NT2/D1 (cell line): ENCODE measurements around the gene EIF3K.
A peak's percentile ranks its signal among the peaks of the same experiment; 100 is the strongest.

Source experiments
- DNase-seq: peaks from one replicate; pipeline ENCODE4 v3.0.0-alpha.2; 2011; ENCODE audit warnings: low read depth, low spot score
- H3K27me3 ChIP-seq: 2 replicates; pipeline ENCODE4 v1.6.0; 2011; ENCODE audit warnings: mild to moderate bottlenecking; ENCODE audit not compliant: insufficient read length, insufficient read depth
- H3K36me3 ChIP-seq: 2 replicates; pipeline ENCODE4 v1.6.1; 2011; ENCODE audit warnings: mild to moderate bottlenecking, low read length, mixed read lengths; ENCODE audit not compliant: insufficient read depth, insufficient read length
- H3K4me1 ChIP-seq: 2 replicates; pipeline ENCODE4 v1.5.1; 2011; ENCODE audit not compliant: insufficient read depth, insufficient read length
- H3K4me3 ChIP-seq: 2 replicates; pipeline ENCODE4 v1.5.1; 2011; ENCODE audit warnings: low read depth; ENCODE audit not compliant: insufficient read length
- H3K9ac ChIP-seq: 2 replicates; pipeline ENCODE4 v1.6.0; 2011; ENCODE audit warnings: low read depth; ENCODE audit not compliant: insufficient read length
- H3K9me3 ChIP-seq: 2 replicates; pipeline ENCODE4 v1.5.1; 2011; ENCODE audit warnings: mild to moderate bottlenecking, low read length; ENCODE audit not compliant: insufficient read depth
- SUZ12 ChIP-seq: IDR thresholded peaks from 2 replicates; pipeline ENCODE4 v1.6.1; 2011; ENCODE audit not compliant: insufficient read length, insufficient read depth; ENCODE audit errors: extremely low read depth
- YY1 ChIP-seq: IDR thresholded peaks from 2 replicates; pipeline ENCODE4 v1.6.1; 2011; ENCODE audit not compliant: insufficient read length, insufficient read depth
- ZNF274 ChIP-seq: IDR thresholded peaks from 2 replicates; pipeline ENCODE4 v1.6.1; 2011; ENCODE audit warnings: mild to moderate bottlenecking, low read depth, low read length

EIF3K gene

DNA sequence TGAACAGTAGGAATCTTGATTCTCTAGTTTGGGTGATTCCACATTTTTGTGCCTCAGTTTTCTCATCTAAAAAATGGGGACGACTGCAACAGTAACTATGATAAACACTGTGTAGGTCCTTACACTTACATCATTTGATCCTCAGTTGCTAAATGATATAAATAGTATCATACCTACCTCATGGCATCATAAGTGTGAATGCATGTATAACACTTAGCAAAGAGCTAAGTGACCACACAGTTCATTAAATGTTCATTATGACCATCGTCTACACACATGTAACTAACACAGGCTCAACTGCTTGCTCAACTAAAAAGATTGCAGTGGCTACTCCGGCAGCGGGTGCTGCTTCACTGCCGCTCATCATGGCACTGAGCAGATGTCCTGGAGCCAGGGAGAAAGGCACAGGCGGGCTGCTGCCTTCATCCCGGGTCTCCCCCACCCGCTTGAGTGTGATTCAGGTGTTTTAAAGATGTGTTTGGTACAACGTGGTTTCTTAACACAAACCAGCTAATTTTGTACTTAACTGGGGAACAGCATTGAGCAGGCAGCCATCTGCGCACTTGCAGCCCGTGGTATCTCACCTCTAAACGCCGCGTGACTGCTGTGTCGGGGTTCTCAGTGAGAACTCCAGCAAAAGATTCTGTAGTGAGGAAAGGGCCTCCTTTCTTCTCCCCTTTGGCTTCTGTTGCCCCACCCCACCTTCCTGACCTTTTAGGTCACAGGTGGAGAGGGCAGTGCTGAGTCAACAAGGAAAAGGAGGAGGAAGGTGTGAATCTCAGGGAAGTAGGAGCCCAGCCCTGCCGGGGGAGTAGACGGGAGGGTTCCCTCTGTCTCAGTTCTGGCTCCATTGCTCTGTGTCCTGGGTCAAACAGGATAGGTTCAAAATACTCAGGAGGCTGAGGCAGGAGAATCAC lies 16.8 kb downstream of the EIF3K start:
- H3K9me3 ChIP-seq = no peaks in the 10 kb centered on the region
- H3K36me3 ChIP-seq = peaks cover 30% of the 10 kb centered on the region
- no peak overlapping the region for H3K4me3 ChIP-seq
- H3K4me1 ChIP-seq = peaks cover 2% of the 10 kb centered on the region
- H3K27me3 ChIP-seq = no peaks in the 10 kb centered on the region
- TF ChIP-seq ZNF274 (no peak), SUZ12 (no peak), YY1 (no peak)
- DNase-seq = no peak
- H3K9ac ChIP-seq = no peak overlapping the region

DNA sequence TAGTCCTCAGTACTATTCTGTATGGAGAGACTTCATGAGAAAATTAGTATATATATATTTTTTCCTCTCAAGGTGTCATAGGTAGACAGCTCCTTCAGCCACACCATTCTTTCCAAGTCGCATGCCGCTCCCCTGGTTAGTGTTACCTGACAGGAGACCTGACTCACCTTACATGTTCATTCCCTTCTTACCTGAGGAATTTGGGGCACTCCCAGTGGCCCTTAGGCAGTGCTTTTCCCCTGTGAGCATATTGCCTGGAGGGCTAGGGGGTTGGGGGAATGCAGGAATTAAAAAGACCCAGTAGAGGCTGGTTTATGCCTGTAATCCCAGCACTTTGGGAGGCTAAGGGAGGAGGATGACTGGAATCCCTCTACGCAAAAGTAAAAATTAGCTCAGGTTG lies 19.5 kb downstream of the EIF3K start:
- Histone ChIP-seq H3K27me3 (no peaks in the 10 kb centered on the region), H3K4me3 (no peak overlapping the region), H3K4me1 (peaks cover 3% of the 10 kb centered on the region), H3K36me3 (peaks cover 20% of the 10 kb centered on the region), H3K9ac (no peak overlapping the region), H3K9me3 (no peaks in the 10 kb centered on the region)
- TF ChIP-seq SUZ12 (no peak), YY1 (no peak), ZNF274 (no peak)
- DNase-seq = no peak

DNA sequence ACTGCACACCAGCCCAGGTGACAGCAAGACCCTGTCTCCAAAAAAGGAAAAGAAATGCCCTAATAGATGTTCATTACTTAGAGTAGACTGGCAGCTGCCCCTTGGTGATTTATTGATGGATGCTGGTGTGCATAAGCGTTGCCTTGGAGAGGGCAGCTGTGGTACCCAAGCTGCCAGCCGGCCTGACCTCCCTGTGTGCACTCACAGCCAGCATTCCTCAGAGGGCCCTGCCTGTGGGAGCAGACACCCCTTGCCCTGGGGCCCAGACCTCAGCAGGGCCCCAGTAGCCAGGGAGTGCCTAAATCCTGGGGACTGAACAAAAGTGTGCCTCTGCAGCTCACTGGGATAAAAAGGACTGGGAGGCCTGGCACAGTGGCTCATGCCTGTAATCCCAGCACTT lies 20.7 kb downstream of the EIF3K start:
- H3K4me1 ChIP-seq = peaks cover 3% of the 10 kb centered on the region
- DNase-seq = no peak
- H3K9me3 ChIP-seq = no peaks in the 10 kb centered on the region; the same call in 1 of the 2 replicates

DNA sequence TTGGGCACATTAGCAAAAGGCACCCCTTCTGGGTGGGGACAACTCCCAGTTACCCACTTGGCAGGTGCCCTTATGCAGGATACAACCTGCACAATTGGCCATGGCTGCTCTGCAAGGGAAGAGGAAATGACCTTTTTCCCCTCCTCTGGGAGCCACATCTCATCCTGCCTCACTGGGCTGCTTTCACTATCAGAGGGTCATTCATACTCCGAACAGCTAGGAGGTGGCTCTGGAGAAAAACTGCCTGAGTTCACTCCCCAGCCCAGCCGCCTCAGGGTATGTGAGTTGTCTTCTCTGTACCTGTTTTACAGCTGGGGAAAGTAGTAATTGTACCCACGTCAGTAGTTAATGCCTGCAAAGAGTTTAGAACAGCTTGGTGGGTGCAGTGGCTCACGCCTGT lies 21.4 kb downstream of the EIF3K start:
- Histone ChIP-seq H3K36me3 (peaks cover 13% of the 10 kb centered on the region), H3K4me3 (no peak overlapping the region), H3K4me1 (peaks cover 3% of the 10 kb centered on the region), H3K9ac (no peak overlapping the region), H3K27me3 (no peaks in the 10 kb centered on the region), H3K9me3 (no peaks in the 10 kb centered on the region; the same call in 1 of the 2 replicates)
- TF ChIP-seq SUZ12 (no peak), YY1 (no peak), ZNF274 (no peak)
- DNase-seq = no peak

More for the DNA sequence above, 20.7 kb downstream of the EIF3K start:
- Histone ChIP-seq H3K4me3 (no peak overlapping the region), H3K9ac (no peak overlapping the region), H3K36me3 (peaks cover 20% of the 10 kb centered on the region), H3K27me3 (no peaks in the 10 kb centered on the region)
- TF ChIP-seq ZNF274 (no peak), YY1 (no peak), SUZ12 (no peak)

DNA sequence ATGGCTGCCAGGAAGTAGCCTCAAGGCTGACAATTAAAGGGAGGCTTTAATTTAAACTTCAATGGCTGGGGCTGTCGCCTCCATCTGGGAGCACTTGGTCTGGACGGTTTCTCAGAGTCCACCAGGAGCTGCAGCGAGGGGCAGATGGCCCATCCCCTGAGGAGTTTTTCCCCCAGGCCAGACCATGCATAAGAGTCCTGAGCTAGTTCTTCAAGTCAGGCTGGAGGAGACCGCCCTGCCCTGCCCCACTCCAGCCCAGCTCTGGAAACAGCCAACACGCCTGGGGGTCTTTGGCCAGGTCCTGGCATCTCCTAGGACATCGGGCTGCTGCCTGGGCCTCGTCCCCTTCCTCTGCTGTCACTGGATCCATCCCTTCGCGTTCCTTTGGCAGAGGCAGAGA lies 23.2 kb downstream of the EIF3K start:
- H3K9ac ChIP-seq = peak overlapping the region; percentile 26

DNA sequence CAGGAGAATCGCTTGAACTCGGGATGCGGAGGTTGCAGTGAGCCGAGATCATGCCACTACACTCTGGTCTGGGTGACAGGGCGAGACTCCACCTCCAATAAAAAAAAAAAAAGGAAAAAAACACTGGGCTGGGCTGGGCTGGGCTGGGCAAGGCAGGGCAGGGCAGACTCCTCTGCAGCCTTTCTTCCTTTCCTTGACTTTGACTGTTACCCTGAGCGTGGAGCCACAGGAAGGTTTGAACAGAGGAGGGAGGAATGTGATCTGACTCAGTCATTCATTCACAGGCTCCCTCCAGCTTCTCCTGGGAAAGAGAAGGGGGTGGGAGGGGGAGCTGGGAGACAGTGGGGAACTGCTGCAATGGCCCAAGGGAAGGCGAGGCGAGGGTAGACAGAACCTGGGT lies 25.7 kb downstream of the EIF3K start:
- DNase-seq = no peak
- TF ChIP-seq YY1 = no peak
- TF ChIP-seq SUZ12 = no peak
- TF ChIP-seq ZNF274 = no peak
- H3K9ac ChIP-seq = no peak overlapping the region
- no peaks in the 10 kb centered on the region for H3K27me3 ChIP-seq
- H3K4me1 ChIP-seq = peaks cover 5% of the 10 kb centered on the region
- H3K4me3 ChIP-seq = no peak overlapping the region
- H3K9me3 ChIP-seq = no peaks in the 10 kb centered on the region; the same call in 1 of the 2 replicates
- peaks cover 9% of the 10 kb centered on the region for H3K36me3 ChIP-seq

More for the DNA sequence above, 23.2 kb downstream of the EIF3K start:
- Histone ChIP-seq H3K4me1 (peaks cover 3% of the 10 kb centered on the region), H3K27me3 (no peaks in the 10 kb centered on the region), H3K9me3 (no peaks in the 10 kb centered on the region; the same call in 1 of the 2 replicates), H3K36me3 (no peaks in the 10 kb centered on the region), H3K4me3 (no peak overlapping the region)
- DNase-seq = no peak
- TF ChIP-seq SUZ12 (no peak), YY1 (no peak), ZNF274 (no peak)

DNA sequence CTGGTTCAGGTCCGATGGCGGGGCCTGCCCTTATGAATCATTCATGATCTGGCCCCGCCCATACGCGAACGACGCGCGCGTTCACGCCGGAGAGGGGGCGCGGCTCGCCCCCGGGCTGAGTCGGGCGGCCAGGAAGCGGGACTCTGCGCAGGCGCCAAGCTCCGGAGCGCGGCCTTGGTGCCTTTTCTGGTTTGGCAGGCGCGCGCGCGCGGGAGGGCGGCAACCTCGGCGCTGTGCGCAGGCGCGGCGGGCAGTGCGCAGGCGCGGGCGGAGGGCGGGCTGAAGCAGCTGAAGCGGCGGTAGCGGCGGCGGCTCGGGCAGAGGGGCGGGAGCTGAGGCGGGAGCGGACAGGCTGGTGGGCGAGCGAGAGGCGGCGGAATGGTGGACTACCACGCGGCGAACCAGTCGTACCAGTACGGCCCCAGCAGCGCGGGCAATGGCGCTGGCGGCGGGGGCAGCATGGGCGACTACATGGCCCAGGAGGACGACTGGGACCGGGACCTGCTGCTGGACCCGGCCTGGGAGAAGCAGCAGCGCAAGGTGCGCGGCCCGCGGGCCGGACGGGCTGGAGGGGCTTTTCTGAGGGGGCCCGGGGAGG lies 28.5 kb downstream of the EIF3K start, which contains the start of gene ACTN4:
Gene ACTN4, plus strand, starts transcription at position 282 of the 598 bp plus-strand sequence. Its CDS starts 97 bp downstream, at position 379.
- no peak for TF ChIP-seq ZNF274
- TF ChIP-seq YY1 = no peak
- no peak for TF ChIP-seq SUZ12
- H3K4me3 ChIP-seq = peak within 1 kb of the TSS; percentile 91
- H3K36me3 ChIP-seq = peaks cover 15% of the 10 kb centered on the region
- H3K4me1 ChIP-seq = peaks cover 9% of the 10 kb centered on the region
- H3K9ac ChIP-seq = peak within 1 kb of the TSS; percentile 92
- peak; percentile 90 for DNase-seq
- H3K27me3 ChIP-seq = no peaks in the 10 kb centered on the region
- H3K9me3 ChIP-seq = no peaks in the 10 kb centered on the region; the same call in 1 of the 2 replicates
